CD14-positive monocyte (primary cell): ENCODE measurements around the gene ESRRB. TPM values are rescaled to one million over a fixed set of nuclear protein-coding genes. Genes with fewer than 3 reads are reported as not detected.

Experiments used
- DNase-seq, 3 donors: peaks; one replicate each; pipeline ENCODE4 v3.0.0-alpha.2; 2011 to 2022
- H2AFZ ChIP-seq: 2 replicates; pipeline ENCODE4 v1.6.0; 2012; ENCODE audit warnings: mild to moderate bottlenecking, low read depth, low read length, inconsistent platforms; ENCODE audit not compliant: insufficient read depth, poor library complexity, severe bottlenecking
- H3K27ac ChIP-seq, 2 donors: 1 replicate in 1 of 2; 2 replicates in 1 of 2; pipeline ENCODE4 v1.5.1; 2012 to 2013; ENCODE audit warnings: low read length in 2 of 2, control low read depth in 1 of 2, inconsistent platforms in 1 of 2, low read depth in 1 of 2, mild to moderate bottlenecking in 1 of 2
- H3K27me3 ChIP-seq, 2 donors: one replicate each; pipeline versions ENCODE4 v1.6.0 to v1.6.1; 2011 to 2013; ENCODE audit warnings: low read length in 2 of 2; ENCODE audit not compliant: control insufficient read depth in 2 of 2, insufficient read depth in 2 of 2
- H3K36me3 ChIP-seq, 2 donors: replicated peaks in 1 of 2; 1 replicate in 1 of 2; 2 replicates in 1 of 2; pipeline versions ENCODE4 v1.5.1 to v1.6.1; 2012 to 2013; ENCODE audit warnings: low read length in 2 of 2, control low read depth in 1 of 2, inconsistent platforms in 1 of 2, mild to moderate bottlenecking in 1 of 2; ENCODE audit not compliant: insufficient read depth in 2 of 2, control insufficient read depth in 1 of 2
- H3K4me1 ChIP-seq, 2 donors: 1 replicate in 1 of 2; 2 replicates in 1 of 2; pipeline versions ENCODE4 v1.5.1 to v1.6.1; 2012 to 2013; ENCODE audit warnings: low read length in 2 of 2, control low read depth in 1 of 2, inconsistent platforms in 1 of 2, mild to moderate bottlenecking in 1 of 2, moderate library complexity in 1 of 2; ENCODE audit not compliant: insufficient read depth in 2 of 2, control insufficient read depth in 1 of 2
- H3K4me2 ChIP-seq: replicated peaks from 2 replicates; pipeline ENCODE3; 2012; ENCODE audit warnings: low read length, moderate library complexity, mild to moderate bottlenecking; ENCODE audit not compliant: poor library complexity, severe bottlenecking; ENCODE audit errors: extremely low read depth
- H3K4me3 ChIP-seq, 3 experiments: fragments of 200-600 bp in 1 of 3; sonication (generic) in 1 of 3; replicated peaks in 1 of 3; 1 replicate in 2 of 3; 2 replicates in 1 of 3; pipeline ENCODE4 v1.5.1; 2011 to 2013; ENCODE audit warnings: low read length in 3 of 3, mild to moderate bottlenecking in 3 of 3, control low read depth in 2 of 3, low read depth in 2 of 3, inconsistent platforms in 1 of 3, moderate library complexity in 1 of 3
- H3K79me2 ChIP-seq: 2 replicates; pipeline ENCODE4 v1.6.0; 2012; ENCODE audit warnings: mild to moderate bottlenecking, control low read depth, inconsistent platforms, low read length, moderate library complexity; ENCODE audit not compliant: insufficient read depth
- H3K9ac ChIP-seq: 2 replicates; pipeline ENCODE4 v1.6.0; 2017; ENCODE audit warnings: low read length, mild to moderate bottlenecking; ENCODE audit not compliant: insufficient read depth, poor library complexity, severe bottlenecking
- H3K9me3 ChIP-seq, 2 donors: replicated peaks in 1 of 2; 1 replicate in 1 of 2; 2 replicates in 1 of 2; pipeline versions ENCODE4 v1.5.1 to v1.6.1; 2012 to 2013; ENCODE audit warnings: low read length in 2 of 2, control low read depth in 1 of 2; ENCODE audit not compliant: control insufficient read depth in 1 of 2, insufficient read depth in 1 of 2
- H4K20me1 ChIP-seq: 2 replicates; pipeline ENCODE4 v1.6.0; 2012; ENCODE audit warnings: mild to moderate bottlenecking, low read length, control low read depth, moderate library complexity; ENCODE audit not compliant: insufficient read depth
- H3K27ac Mint-ChIP-seq, 7 donors: one replicate each; pipeline ENCODE4 v1.8.0; 2020; ENCODE audit warnings: mild to moderate bottlenecking in 7 of 7, mixed read lengths in 7 of 7, moderate library complexity in 6 of 7, inconsistent platforms in 2 of 7
- H3K27me3 Mint-ChIP-seq, 3 donors: one replicate each; pipeline ENCODE4 v1.8.0; 2021 to 2022; ENCODE audit warnings: low read depth in 3 of 3, mild to moderate bottlenecking in 3 of 3, mixed read lengths in 3 of 3, moderate library complexity in 3 of 3, inconsistent platforms in 1 of 3
- H3K36me3 Mint-ChIP-seq, 2 donors: one replicate each; pipeline ENCODE4 v1.8.0; 2020; ENCODE audit warnings: mixed read lengths in 2 of 2, inconsistent platforms in 1 of 2, mild to moderate bottlenecking in 1 of 2
- H3K4me1 Mint-ChIP-seq: one replicate; pipeline ENCODE4 v1.8.0; 2020; ENCODE audit warnings: mild to moderate bottlenecking, mixed read lengths
- H3K4me3 Mint-ChIP-seq, 2 donors: one replicate each; pipeline ENCODE4 v1.8.0; 2020; ENCODE audit warnings: mild to moderate bottlenecking in 2 of 2, mixed read lengths in 2 of 2, moderate library complexity in 1 of 2
- H3K9me3 Mint-ChIP-seq, 7 donors: one replicate each; pipeline ENCODE4 v1.8.0; 2020 to 2022; ENCODE audit warnings: mixed read lengths in 7 of 7, mild to moderate bottlenecking in 6 of 7, moderate library complexity in 6 of 7, inconsistent platforms in 2 of 7
- WGBS: methylation state at CpG from one replicate; pipeline ENCODE4 v1.1.5; 2013; ENCODE audit warnings: missing lambda C conversion rate; ENCODE audit not compliant: insufficient coverage; 5-methylcytosine and 5-hydroxymethylcytosine counted together
- intact Hi-C, 2 donors: fragments of 100-400 bp; cut with micrococcal nuclease; formaldehyde crosslinking; loops; one replicate each; pipeline versions ENCODE4 v1.15.0 to v1.15.1; 2023
- polyA plus RNA-seq, 3 donors: library from polyadenylated mRNA; depleted of rRNA in 1 of 3; unstranded in 2 of 3; stranded (reverse) in 1 of 3; fragments of 300-500 nt in 2 of 3; fragments of >200 nt in 1 of 3; fragmentation: Illumina TruSeq in 2 of 3; gene quantifications; 1 replicate in 2 of 3; 2 replicates in 1 of 3; pipeline ENCODE4 v1.2.3, GENCODE V29; 2012 to 2021
- TF ChIP-seq, protein P1 (sequence below): fragments of 200-600 bp; IDR thresholded peaks from one replicate; pipeline ENCODE4 v1.8.0; 2022; ENCODE audit warnings: antibody characterized with exemption, mild to moderate bottlenecking

The ESRRB gene
- polyA plus RNA-seq, 3 donors = 0.03 TPM; not detected in 2

DNA sequence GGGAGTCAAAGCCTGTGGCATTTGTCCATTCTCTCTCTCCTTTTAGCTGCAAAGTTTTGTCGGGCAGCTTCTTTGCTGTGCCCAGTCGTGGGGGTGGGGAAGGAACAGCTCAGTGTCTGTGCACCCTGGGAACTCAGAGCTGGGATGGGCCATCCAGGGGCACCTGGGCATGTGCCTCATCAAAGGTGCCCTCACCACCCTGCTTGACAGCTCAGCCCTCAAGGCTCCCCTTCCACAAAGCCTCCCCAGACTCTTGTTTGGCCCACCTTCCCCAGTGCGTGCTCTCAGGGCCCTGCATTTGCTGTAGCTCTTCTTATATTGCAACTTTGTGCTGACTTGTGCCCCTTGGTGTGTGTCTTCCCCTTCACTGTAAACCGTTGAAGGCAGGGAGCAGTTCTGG lies 112.6 kb downstream of the ESRRB start:
- Histone ChIP-seq H3K4me1 (no peaks in the 10 kb centered on the region), H3K9me3 (no peaks in the 10 kb centered on the region), H3K27me3 (no peaks in the 10 kb centered on the region), H3K27ac (no peak overlapping the region), H3K4me3 (no peak overlapping the region), H3K36me3 (no peaks in the 10 kb centered on the region), H3K79me2 (no peaks in the 10 kb centered on the region), H4K20me1 (no peaks in the 10 kb centered on the region), H3K9ac (no peak overlapping the region), H3K4me2 (no peak overlapping the region), H2AFZ (no peak overlapping the region)
- 92% methylated on average over 2 of the region's 4 CpGs for WGBS
- H3K9me3 Mint-ChIP-seq = no peaks in the 10 kb centered on the region
- intact Hi-C loops = no loop called here
- no peak overlapping the region for H3K4me3 Mint-ChIP-seq
- peaks cover 0 to 5% (median 1%) of the 10 kb centered on the region in 3 donors for H3K27me3 Mint-ChIP-seq
- no peak overlapping the region for H3K27ac Mint-ChIP-seq
- TF ChIP-seq, protein P1, sequence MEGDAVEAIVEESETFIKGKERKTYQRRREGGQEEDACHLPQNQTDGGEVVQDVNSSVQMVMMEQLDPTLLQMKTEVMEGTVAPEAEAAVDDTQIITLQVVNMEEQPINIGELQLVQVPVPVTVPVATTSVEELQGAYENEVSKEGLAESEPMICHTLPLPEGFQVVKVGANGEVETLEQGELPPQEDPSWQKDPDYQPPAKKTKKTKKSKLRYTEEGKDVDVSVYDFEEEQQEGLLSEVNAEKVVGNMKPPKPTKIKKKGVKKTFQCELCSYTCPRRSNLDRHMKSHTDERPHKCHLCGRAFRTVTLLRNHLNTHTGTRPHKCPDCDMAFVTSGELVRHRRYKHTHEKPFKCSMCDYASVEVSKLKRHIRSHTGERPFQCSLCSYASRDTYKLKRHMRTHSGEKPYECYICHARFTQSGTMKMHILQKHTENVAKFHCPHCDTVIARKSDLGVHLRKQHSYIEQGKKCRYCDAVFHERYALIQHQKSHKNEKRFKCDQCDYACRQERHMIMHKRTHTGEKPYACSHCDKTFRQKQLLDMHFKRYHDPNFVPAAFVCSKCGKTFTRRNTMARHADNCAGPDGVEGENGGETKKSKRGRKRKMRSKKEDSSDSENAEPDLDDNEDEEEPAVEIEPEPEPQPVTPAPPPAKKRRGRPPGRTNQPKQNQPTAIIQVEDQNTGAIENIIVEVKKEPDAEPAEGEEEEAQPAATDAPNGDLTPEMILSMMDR = no peak
- H3K36me3 Mint-ChIP-seq = no peaks in the 10 kb centered on the region
- H3K4me1 Mint-ChIP-seq = no peaks in the 10 kb centered on the region
- DNase-seq = no peak

- Histone ChIP-seq H3K27me3 (no peaks in the 10 kb centered on the region), H3K36me3 (no peaks in the 10 kb centered on the region), H3K4me3 (no peak overlapping the region), H2AFZ (no peak overlapping the region), H3K79me2 (no peaks in the 10 kb centered on the region), H4K20me1 (no peaks in the 10 kb centered on the region), H3K9me3 (no peaks in the 10 kb centered on the region), H3K27ac (no peak overlapping the region), H3K4me1 (no peaks in the 10 kb centered on the region), H3K9ac (no peak overlapping the region), H3K4me2 (no peak overlapping the region)
- DNase-seq = no peak
- H3K36me3 Mint-ChIP-seq = no peaks in the 10 kb centered on the region
- no peaks in the 10 kb centered on the region for H3K9me3 Mint-ChIP-seq
- intact Hi-C loops = no loop called here
- H3K27ac Mint-ChIP-seq = no peak overlapping the region
- no peaks in the 10 kb centered on the region for H3K4me1 Mint-ChIP-seq
- no peak overlapping the region for H3K4me3 Mint-ChIP-seq
- TF ChIP-seq, protein P1 = no peak
- H3K27me3 Mint-ChIP-seq = peaks cover 1 to 5% (median 1%) of the 10 kb centered on the region in 3 donors
- 100% methylated on average over 2 of the region's 3 CpGs for WGBS
These were observed 113.7 kb downstream of the ESRRB start for GRCh38 chr14:76489667-76490066.
